ENCODE results near the gene SLC43A1.

- TF ChIP-seq CTCF (IDR thresholded peaks at IDR 0.05) (no peak), POLR2A (IDR thresholded peaks at IDR 0.05) (no peak)
These were observed 550 bp upstream of the SLC43A1 start for GRCh38 chr11:57516061-57516443.
